ENCODE measurements around the gene SMCO2. TPM values are rescaled to one million over a fixed set of nuclear protein-coding genes. Genes with fewer than 3 reads are reported as not detected.

The SMCO2 gene
- total and polyA plus RNA-seq, 2 of the 13 experiments (the other 11 are each of a cell fraction or from before 2014, with no cell fraction given) = 0.15 TPM; not detected in 1

GRCh38 chr12:27549801-27550652 is 103.5 kb downstream of the SMCO2 start (continued):
- TF ChIP-seq ZFP91 (CRISPR knock-in tag; IDR thresholded peaks at IDR 0.05; ENCODE audit: borderline replicate concordance) (peak; percentile 89), XBP1 (CRISPR knock-in tag; IDR thresholded peaks at IDR 0.05) (no peak), ZBTB40 (IDR thresholded peaks at IDR 0.05) (no peak), ZBTB40 (CRISPR knock-in tag; IDR thresholded peaks at IDR 0.05) (peak; percentile 79; the same call in 1 of the 2 replicates), ZNF274 (CRISPR knock-in tag; IDR thresholded peaks at IDR 0.05) (no peak), ZNF646 (CRISPR knock-in tag; IDR thresholded peaks at IDR 0.05) (0 out of 2 replicates have a peak, but pooled peaks have one; percentile 25), NONO (IDR thresholded peaks at IDR 0.05) (no peak), NONO (CRISPR knock-in tag; conservative IDR thresholded peaks at IDR 0.05) (peak; percentile 95), ZNF563 (CRISPR knock-in tag; IDR thresholded peaks at IDR 0.05) (peak; percentile 73; the same call in 1 of the 2 replicates), SPEN (CRISPR knock-in tag; IDR thresholded peaks at IDR 0.05; ENCODE audit: low read depth) (peak; percentile 93; the same call in 1 of the 2 replicates), HIVEP1 (CRISPR knock-in tag; IDR thresholded peaks at IDR 0.05) (peak; percentile 81; the same call in 1 of the 2 replicates)

Measured in HepG2 (cell line).